HG03354 (cell line): ENCODE data around the gene KCTD6.

Experiments used
- ATAC-seq: cut with Tn5 transposase; IDR thresholded peaks from one replicate; pipeline ENCODE4 v1.9.1; 2021; ENCODE audit warnings: mild to moderate bottlenecking; ENCODE audit not compliant: unreplicated experiment, poor library complexity, severe bottlenecking

Gene KCTD6

GRCh38 chr3:58539626-58540025, 47.7 kb downstream of the KCTD6 start:
- no peak for ATAC-seq

GRCh38 chr3:58540176-58540858, 48.4 kb downstream of the KCTD6 start:
- no peak for ATAC-seq

- ATAC-seq, result no peak
Measured at GRCh38 chr3:58544541-58544940, 52.6 kb downstream of the KCTD6 start.

GRCh38 chr3:58551636-58552180, 59.8 kb downstream of the KCTD6 start:
- no peak for ATAC-seq
